Nucleus accumbens (tissue), 56 donors: ENCODE results near the gene EXOC4.

Source experiments
- DNase-seq, 56 donors: peaks; one replicate each; lab custom pipeline; 2025; lab: John Stamatoyannopoulos, UW

Gene EXOC4

GRCh38 chr7:133733401-133733800 is 480.5 kb downstream of the EXOC4 start:
- no peak for DNase-seq

- DNase-seq: no peak
These were observed 482.3 kb downstream of the EXOC4 start for GRCh38 chr7:133735222-133735621.

- no peak for DNase-seq
These were observed 486.9 kb downstream of the EXOC4 start for GRCh38 chr7:133739817-133740216.

- no peak for DNase-seq
These were observed 488.2 kb downstream of the EXOC4 start for GRCh38 chr7:133741078-133741477.

GRCh38 chr7:133741703-133742102 is 488.8 kb downstream of the EXOC4 start:
- no peak for DNase-seq

GRCh38 chr7:133742709-133743538 is 490.0 kb downstream of the EXOC4 start:
- DNase-seq: peak in 1 of 56 donors; percentile 5

GRCh38 chr7:133744451-133744850 is 491.6 kb downstream of the EXOC4 start:
- DNase-seq: no peak

- DNase-seq: no peak
These were observed 493.4 kb downstream of the EXOC4 start for GRCh38 chr7:133746305-133746704.

- DNase-seq: no peak
These were observed 494.0 kb downstream of the EXOC4 start for GRCh38 chr7:133746847-133747246.

GRCh38 chr7:133748443-133749407 is 495.8 kb downstream of the EXOC4 start:
- no peak for DNase-seq

- DNase-seq: no peak
These were observed 497.4 kb downstream of the EXOC4 start for GRCh38 chr7:133750287-133750686.

GRCh38 chr7:133751079-133751478 is 498.2 kb downstream of the EXOC4 start:
- DNase-seq: no peak

GRCh38 chr7:133753513-133753912 is 500.6 kb downstream of the EXOC4 start:
- DNase-seq: no peak

- no peak for DNase-seq
These were observed 501.8 kb downstream of the EXOC4 start for GRCh38 chr7:133754708-133755107.

- DNase-seq: no peak
These were observed 503.0 kb downstream of the EXOC4 start for GRCh38 chr7:133755901-133756300.

GRCh38 chr7:133761443-133761842 is 508.6 kb downstream of the EXOC4 start:
- DNase-seq: no peak

- DNase-seq: no peak
These were observed 510.3 kb downstream of the EXOC4 start for GRCh38 chr7:133763076-133763640.

GRCh38 chr7:133769668-133770067 is 516.8 kb downstream of the EXOC4 start:
- no peak for DNase-seq

GRCh38 chr7:133770863-133771492 is 518.1 kb downstream of the EXOC4 start:
- no peak for DNase-seq

- no peak for DNase-seq
These were observed 519.0 kb downstream of the EXOC4 start for GRCh38 chr7:133771788-133772419.
